SK-N-SH treated with all-trans-retinoic acid at 6 μM for 48 hours (cell line): ENCODE data around the gene TMEM269.

Experiments
- ATAC-seq: fragments of 200-7000 bp; cut with Tn5 transposase; 3 replicates; pipeline ENCODE4 v1.9.1; 2020; ENCODE audit warnings: mild to moderate bottlenecking, moderate library complexity
- ARNTL ChIP-seq: fragments of 450-650 bp; formaldehyde crosslinking; IDR thresholded peaks from 2 replicates; pipeline ENCODE4 v1.5.0; 2020; ENCODE audit warnings: low read depth, mild to moderate bottlenecking, moderate library complexity, borderline replicate concordance
- BACH2 ChIP-seq: fragments of 250-450 bp; sonication (Bioruptor Pico); IDR thresholded peaks from 2 replicates; pipeline ENCODE4 v1.9.0; 2021; ENCODE audit warnings: mild to moderate bottlenecking, borderline replicate concordance
- CSDC2 ChIP-seq: fragments of 250-450 bp; sonication (Bioruptor Pico); IDR thresholded peaks from 2 replicates; pipeline ENCODE4 v1.5.0; 2020; ENCODE audit warnings: mild to moderate bottlenecking, moderate library complexity
- ESRRG ChIP-seq: fragments of 250-450 bp; sonication (Bioruptor Pico); IDR thresholded peaks from 2 replicates; pipeline ENCODE4 v1.6.1; 2021; ENCODE audit warnings: mild to moderate bottlenecking
- ISL1 ChIP-seq: fragments of 250-450 bp; sonication (Bioruptor Pico); IDR thresholded peaks from 2 replicates; pipeline ENCODE4 v2.1.2; 2022; ENCODE audit warnings: mild to moderate bottlenecking, moderate library complexity
- OSR1 ChIP-seq: fragments of 250-450 bp; sonication (Bioruptor Pico); IDR thresholded peaks from 2 replicates; pipeline ENCODE4 v1.8.0; 2022; ENCODE audit warnings: moderate library complexity, mild to moderate bottlenecking, inconsistent platforms
- POU6F1 ChIP-seq: fragments of 250-450 bp; sonication (Bioruptor Pico); IDR thresholded peaks from 2 replicates; pipeline ENCODE4 v1.8.0; 2021; ENCODE audit warnings: low read depth, mild to moderate bottlenecking, moderate library complexity, borderline replicate concordance
- PPARA ChIP-seq: fragments of 250-450 bp; sonication (Bioruptor Pico); IDR thresholded peaks from 2 replicates; pipeline ENCODE4 v1.5.0; 2020; ENCODE audit warnings: mild to moderate bottlenecking, borderline replicate concordance
- RARB ChIP-seq: fragments of 250-450 bp; sonication (Bioruptor Pico); IDR thresholded peaks from 2 replicates; pipeline ENCODE4 v1.8.0; 2021; ENCODE audit warnings: mild to moderate bottlenecking, moderate library complexity
- SNAI2 ChIP-seq: fragments of 250-450 bp; sonication (Bioruptor Pico); IDR thresholded peaks from 2 replicates; pipeline ENCODE4 v1.5.0; 2020; ENCODE audit warnings: mild to moderate bottlenecking, moderate library complexity
- TCF4 ChIP-seq: fragments of 250-450 bp; sonication (Bioruptor Pico); IDR thresholded peaks from 2 replicates; pipeline ENCODE4 v1.8.0; 2021; ENCODE audit warnings: mild to moderate bottlenecking, moderate library complexity, borderline replicate concordance
- TOX ChIP-seq: fragments of 250-450 bp; sonication (Bioruptor Pico); IDR thresholded peaks from 2 replicates; pipeline ENCODE4 v1.8.0; 2021; ENCODE audit warnings: mild to moderate bottlenecking, moderate library complexity, borderline replicate concordance
- ZFP3 ChIP-seq: fragments of 250-450 bp; sonication (Bioruptor Pico); IDR thresholded peaks from 2 replicates; pipeline ENCODE4 v1.5.0; 2020; ENCODE audit warnings: mild to moderate bottlenecking, moderate library complexity
- ZFP30 ChIP-seq: fragments of 450-650 bp; formaldehyde crosslinking; IDR thresholded peaks from 2 replicates; pipeline ENCODE4 v1.5.0; 2022; ENCODE audit warnings: mild to moderate bottlenecking, moderate library complexity
- ZNF565 ChIP-seq: fragments of 450-650 bp; formaldehyde crosslinking; conservative IDR thresholded peaks from 2 replicates; pipeline ENCODE4 v1.5.0; 2020; ENCODE audit warnings: low read depth, mild to moderate bottlenecking, moderate library complexity
- ZNF70 ChIP-seq: fragments of 450-650 bp; formaldehyde crosslinking; IDR thresholded peaks from 2 replicates; pipeline ENCODE4 v1.5.0; 2020; ENCODE audit warnings: mild to moderate bottlenecking, moderate library complexity
- ZNF8 ChIP-seq: fragments of 450-650 bp; formaldehyde crosslinking; IDR thresholded peaks from 2 replicates; pipeline ENCODE4 v1.5.0; 2020; ENCODE audit warnings: mild to moderate bottlenecking, moderate library complexity
- TF ChIP-seq, protein P1 (sequence below): fragments of 250-450 bp; sonication (Bioruptor Pico); IDR thresholded peaks from 2 replicates; pipeline ENCODE4 v1.5.0; 2020; ENCODE audit warnings: mild to moderate bottlenecking, moderate library complexity

The TMEM269 gene

DNA sequence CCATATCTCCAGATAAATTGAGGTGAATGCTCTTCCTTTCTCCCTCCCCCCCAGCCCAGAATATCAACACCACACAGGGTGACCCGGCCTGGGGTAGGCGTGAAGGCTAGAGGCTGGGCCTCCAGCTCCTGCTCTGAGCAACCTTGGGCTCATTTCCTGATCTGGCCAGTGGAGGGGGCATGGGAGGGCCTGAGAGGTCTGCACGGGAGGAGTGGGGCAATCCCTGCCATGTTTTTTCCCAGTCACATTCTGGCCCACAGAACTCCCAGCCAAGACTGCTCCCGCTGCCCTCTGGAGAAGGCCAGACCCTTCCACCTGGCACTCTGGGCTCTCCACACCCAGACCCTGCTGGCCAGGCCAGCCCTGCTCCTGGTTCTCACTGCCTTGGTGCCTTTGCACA, 48.6 kb upstream of the TMEM269 start:
- TF ChIP-seq ZNF70 (CRISPR knock-in tag) (no peak), RARB (CRISPR knock-in tag) (no peak), ZNF8 (CRISPR knock-in tag) (no peak), CSDC2 (CRISPR knock-in tag) (no peak), TCF4 (CRISPR knock-in tag) (no peak), ZFP30 (no peak), ZNF565 (no peak), ISL1 (no peak), ZFP3 (CRISPR knock-in tag) (no peak), OSR1 (CRISPR knock-in tag) (no peak), SNAI2 (CRISPR knock-in tag) (no peak), BACH2 (no peak)
- ATAC-seq, result peak; percentile 77

- no peak for ATAC-seq
- TF ChIP-seq ZNF70 (CRISPR knock-in tag), result no peak
- no peak for TF ChIP-seq TOX (CRISPR knock-in tag)
- TF ChIP-seq ZFP3 (CRISPR knock-in tag), result no peak
- TF ChIP-seq BACH2, result no peak
- no peak for TF ChIP-seq PPARA (CRISPR knock-in tag)
These were observed 48.1 kb upstream of the TMEM269 start for GRCh38 chr1:42736571-42737200.

GRCh38 chr1:42737257-42737656, 47.5 kb upstream of the TMEM269 start:
- no peak for ATAC-seq
- TF ChIP-seq, protein P1, sequence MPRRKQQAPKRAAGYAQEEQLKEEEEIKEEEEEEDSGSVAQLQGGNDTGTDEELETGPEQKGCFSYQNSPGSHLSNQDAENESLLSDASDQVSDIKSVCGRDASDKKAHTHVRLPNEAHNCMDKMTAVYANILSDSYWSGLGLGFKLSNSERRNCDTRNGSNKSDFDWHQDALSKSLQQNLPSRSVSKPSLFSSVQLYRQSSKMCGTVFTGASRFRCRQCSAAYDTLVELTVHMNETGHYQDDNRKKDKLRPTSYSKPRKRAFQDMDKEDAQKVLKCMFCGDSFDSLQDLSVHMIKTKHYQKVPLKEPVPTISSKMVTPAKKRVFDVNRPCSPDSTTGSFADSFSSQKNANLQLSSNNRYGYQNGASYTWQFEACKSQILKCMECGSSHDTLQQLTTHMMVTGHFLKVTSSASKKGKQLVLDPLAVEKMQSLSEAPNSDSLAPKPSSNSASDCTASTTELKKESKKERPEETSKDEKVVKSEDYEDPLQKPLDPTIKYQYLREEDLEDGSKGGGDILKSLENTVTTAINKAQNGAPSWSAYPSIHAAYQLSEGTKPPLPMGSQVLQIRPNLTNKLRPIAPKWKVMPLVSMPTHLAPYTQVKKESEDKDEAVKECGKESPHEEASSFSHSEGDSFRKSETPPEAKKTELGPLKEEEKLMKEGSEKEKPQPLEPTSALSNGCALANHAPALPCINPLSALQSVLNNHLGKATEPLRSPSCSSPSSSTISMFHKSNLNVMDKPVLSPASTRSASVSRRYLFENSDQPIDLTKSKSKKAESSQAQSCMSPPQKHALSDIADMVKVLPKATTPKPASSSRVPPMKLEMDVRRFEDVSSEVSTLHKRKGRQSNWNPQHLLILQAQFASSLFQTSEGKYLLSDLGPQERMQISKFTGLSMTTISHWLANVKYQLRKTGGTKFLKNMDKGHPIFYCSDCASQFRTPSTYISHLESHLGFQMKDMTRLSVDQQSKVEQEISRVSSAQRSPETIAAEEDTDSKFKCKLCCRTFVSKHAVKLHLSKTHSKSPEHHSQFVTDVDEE (CRISPR knock-in tag), result no peak
- no peak for TF ChIP-seq POU6F1
- TF ChIP-seq ESRRG (CRISPR knock-in tag), result no peak
- no peak for TF ChIP-seq ZFP30
- TF ChIP-seq ZNF565, result no peak

DNA sequence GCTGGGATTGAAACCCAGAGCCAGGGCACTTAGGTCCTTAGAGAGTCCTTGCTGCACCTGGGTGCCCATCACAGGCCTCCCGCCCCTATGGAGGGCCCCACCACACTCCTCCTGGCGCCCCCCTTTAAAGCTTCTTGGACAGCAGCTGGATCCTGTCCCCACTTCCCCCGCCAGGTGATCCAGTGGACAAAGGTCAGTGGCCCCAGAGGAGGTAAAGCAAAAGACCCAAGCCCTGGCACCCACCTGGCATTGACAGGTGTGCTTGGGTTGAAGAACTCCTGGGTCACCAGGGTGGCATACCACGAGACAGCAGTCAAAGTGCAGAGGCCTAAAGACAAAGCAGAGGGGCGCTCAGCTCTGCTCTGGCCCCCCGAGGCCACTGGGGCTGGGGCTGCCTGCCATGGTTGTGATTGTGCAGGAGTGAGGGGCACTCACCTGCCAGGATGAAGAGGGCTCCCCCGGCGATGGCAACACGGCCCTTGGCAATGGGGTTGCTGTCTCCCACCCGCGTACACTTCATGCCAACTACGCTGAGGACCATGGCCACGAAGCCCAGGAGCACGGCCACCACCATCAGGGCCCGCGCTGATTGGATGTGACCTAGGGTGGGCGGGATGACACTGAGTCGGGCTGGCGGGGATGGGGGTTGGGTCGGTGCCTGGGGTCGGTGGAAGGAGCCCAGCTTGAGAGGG, 46.7 kb upstream of the TMEM269 start:
- ATAC-seq, result no peak
- TF ChIP-seq ISL1 (no peak), ARNTL (CRISPR knock-in tag) (no peak), BACH2 (no peak), ZNF8 (CRISPR knock-in tag) (no peak), RARB (CRISPR knock-in tag) (no peak), ZNF565 (no peak), ESRRG (CRISPR knock-in tag) (no peak), TCF4 (CRISPR knock-in tag) (no peak), PPARA (CRISPR knock-in tag) (no peak), POU6F1 (no peak), CSDC2 (CRISPR knock-in tag) (no peak), OSR1 (CRISPR knock-in tag) (no peak), ZFP3 (CRISPR knock-in tag) (no peak)
- TF ChIP-seq, protein P1 (CRISPR knock-in tag), result no peak
